ENCODE results near the gene KIZ.
"Not testable (repeated sequence)": the region's sequence is repeated elsewhere in the genome, so short reads cannot be mapped to it uniquely, and the experiment has no call there.

Gene KIZ

DNA sequence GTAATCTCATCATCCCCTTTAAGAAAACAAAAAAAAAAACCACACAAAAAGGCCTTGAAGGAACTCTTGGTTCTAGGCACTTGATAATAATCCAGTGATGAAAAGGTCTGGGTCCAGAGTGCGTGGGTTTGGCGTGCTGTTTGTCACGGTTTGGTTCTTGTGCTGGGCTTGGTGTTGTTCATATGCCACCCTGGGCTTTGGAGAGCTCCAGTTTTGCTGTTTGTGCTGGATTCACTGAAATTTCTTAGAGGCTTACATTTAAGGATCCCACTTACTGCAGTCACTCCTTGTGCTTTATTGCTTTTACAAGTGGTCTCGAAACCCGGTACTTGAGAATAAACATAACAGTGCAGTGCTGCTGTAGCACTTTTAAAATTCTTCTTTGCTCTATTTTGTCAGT, 108.4 kb downstream of the KIZ start:
- DNase-seq, result no peak

DNA sequence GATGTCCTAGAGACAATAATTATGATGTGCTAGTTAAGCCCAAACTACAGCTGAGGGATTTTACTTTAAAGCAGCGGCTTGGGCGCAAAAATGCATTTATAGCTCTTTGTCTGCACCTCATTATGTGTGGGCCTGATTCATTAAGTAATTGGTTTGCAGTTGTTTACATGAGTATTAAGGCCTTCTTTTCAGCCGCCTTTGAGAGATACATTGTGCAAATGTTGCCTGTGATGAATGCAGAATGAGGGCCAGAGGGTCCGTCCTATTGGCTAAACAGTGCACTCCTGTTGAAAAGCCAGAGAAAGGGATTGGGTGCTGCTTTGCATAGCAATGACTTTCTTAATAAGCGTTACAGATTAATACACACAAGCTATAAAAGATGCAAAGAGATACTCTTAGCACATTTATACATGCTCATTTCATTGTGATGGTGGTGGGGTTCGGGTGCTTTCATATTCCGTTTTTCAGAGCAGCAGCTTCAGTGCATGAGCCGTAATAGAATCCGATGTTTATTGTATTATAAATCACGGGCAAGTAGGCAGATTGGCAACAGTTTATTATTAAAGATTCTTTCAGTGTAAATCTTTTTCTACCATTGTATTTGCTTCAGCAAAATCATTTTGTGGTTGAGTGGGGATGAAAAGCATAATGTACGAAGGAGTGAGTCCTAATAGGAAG, 109.1 kb downstream of the KIZ start:
- no peak for DNase-seq

DNA sequence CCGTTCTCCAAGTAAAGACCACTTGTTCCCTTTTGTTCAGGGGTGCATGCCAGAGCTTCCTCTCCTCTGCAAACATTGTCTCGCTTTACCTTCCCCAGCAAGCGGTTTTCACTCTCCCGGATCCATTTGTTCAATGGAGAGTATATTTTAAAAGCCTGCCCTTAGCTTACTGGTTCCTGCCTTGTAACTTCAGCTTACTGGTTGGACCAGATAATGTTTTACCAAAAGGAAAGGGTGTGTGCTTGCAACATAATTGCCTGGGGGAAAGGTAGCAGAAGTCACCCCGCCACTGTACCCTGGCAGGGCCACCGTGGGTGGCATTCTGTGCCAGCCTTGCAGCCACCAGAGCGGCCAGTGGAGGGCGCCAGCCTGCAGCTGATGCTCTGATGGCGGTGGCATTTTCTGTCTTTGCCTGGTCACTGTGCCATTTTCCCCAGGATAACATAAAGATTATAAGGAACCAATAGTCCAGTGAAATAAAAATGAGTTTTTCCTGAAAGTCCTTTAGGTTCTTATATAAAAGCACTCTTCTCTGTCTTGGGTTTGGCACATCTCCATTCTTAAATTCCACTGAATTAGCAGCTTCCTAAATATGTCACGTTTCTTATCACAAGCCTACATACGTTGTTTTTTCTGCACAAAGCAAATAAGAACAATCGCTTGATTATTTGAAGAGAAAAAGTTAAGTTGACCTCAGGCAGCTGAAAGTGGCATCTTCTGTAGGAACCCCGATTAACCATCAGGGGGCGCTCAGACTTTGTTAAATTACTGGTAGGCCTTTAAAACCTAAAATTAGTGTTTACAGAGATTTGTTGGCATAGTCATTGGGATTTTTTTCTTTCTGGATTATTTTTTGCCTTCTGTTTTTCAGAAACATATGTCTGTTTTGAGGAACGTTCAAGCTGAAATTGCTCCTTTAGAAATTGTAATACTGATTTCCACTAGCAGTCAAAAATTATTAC, 109.9 kb downstream of the KIZ start:
- peak; percentile 72 to 79 for DNase-seq

DNA sequence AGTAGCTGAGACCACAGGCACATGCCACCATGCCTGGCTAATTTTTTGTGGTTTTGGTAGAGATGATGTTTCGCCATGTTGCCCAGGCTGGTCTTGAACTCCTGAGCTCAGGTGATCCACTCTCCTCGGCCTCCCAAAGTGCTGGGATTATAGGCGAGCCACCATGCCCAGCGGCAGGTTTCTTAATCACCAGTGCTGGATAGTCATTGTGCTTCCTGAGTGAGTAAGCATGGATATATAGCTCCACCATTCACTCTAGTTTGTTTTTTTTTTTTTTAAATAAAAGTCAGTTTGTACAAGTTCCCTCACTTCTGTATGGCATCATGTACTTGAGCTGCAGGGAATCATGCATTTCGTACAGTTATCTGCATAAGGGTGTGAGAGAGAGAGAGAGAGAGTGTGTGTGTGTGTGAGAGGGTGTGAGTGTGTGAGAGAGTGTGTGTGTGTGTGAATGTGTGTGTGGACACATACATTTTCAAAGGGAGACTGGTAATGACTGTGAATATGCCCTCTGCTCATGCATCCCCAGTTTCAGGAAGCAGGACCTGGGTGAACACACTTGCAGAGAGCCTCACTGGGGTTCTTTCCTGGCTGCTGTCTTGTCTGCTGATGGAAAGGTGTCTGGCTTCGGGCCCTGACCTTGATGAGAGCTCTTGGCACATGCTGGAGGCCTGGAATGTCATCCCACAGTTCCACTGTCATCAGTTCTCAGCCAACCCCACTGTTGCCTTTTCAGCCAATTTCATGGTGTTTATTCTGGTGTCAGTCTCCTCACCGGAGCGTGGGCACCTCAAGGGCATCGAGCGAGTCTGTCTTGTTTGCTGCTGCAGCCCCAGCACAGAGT, 112.3 kb downstream of the KIZ start:
- no peak for DNase-seq

DNA sequence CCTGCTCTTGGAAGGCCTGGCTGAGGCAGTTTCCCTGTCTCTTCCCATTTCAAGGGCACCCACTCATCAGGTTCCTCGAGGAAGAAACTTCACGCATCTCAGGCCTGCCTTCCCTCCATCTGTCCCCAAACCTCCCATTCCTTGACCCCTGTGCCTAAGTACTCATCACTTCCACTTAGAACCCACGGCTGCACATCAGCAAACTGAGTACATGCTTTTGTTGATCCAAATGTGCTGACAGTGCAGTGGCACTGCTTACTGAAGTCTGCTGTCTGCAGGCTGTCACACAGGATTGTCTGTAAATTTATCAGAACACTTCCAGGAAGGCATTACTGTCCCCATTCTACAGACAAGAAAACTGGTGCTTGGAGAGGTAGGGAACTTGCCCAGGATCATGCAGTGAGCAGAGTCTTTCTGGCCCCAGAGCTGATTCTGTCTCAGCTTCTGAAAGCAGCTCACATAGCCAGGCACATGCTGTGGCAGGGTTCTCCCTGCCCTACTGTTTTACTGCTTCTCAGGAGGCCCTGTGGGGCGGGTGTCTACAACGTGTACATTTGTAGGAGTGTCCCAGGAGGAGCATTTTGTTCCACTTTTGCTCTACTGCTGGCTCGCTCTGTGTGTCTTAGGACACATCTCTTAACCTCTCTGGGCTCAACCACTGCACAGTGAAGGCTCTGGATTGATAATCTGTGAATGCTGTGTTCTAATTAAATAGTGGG, 113.1 kb downstream of the KIZ start:
- DNase-seq, result no peak

DNA sequence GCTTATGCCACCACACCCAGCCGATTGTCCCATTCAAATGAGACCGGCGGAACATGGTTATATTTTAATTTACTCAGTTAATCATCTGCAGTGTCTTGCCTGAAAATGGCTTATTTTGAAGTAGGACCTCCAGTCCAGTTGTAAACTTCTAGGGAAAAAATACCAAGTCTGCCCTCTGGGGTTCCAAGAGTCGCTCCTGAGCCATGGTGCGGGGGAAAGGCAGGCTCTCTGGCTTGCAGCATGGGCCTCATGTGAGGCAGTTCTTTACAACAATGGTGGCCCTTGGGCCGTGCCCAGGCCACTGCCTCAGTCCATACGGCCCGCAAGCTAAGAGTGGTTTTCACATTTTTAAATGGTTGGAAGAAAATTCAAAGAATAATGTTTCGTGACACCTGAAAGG, 114.5 kb downstream of the KIZ start:
- DNase-seq, result no peak

DNA sequence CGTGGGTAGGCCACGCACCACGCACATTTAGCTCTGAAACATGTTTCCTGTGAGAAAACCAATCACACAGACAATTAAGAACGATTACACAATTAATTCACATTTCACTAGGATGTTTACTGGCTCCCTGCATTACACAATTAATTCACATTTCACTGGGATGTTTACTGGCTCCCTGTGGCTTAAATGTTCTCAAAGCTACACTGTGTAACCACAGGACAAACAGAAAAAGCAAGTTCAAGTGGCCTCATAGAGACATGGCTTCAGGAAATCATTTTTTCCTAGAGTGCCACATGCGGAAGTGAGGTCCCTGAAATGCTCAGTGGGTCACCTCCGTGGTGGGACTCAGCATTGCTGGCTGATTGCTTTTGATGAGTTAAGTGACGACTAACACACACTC, 115.5 kb downstream of the KIZ start:
- no peak for DNase-seq

DNA sequence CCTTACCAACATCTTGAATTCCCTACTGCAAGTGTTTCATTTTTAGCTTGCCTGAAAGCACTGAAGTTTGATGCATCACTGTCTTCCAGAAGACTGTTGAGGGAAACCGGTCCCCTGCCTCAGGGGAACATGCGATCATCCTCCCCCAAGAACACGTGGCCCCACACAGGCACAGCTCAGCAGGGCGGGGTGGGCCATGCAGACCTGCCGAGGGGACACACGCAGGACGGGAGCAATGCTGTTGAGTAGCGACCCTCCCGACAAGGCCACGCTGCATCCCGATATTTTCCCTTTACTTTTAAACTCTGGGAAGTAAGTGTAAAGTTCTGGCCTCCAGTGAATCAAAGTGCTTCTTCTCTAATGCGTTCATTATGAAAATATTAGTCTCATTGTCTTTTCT, 117.9 kb downstream of the KIZ start:
- DNase-seq, result no peak

DNA sequence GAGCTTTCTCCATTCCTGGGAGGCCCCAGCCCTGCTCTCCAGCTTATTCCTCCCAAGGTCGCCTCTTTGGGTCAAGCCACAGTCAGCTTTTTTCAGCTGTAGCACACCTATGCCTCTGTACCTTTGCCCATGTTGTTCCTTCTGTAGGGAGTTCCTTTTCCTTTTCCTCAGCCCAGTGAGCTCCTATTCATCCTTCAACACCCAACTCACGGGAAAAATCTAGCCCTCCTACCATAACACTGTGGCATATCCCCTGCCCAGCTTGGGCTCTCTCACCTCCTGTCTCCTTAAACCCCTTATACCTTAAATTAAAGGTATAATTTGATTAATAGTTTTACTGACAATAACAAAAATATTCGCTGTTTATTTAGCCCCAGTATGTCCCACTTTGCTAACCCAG, 118.9 kb downstream of the KIZ start:
- DNase-seq, result no peak

DNA sequence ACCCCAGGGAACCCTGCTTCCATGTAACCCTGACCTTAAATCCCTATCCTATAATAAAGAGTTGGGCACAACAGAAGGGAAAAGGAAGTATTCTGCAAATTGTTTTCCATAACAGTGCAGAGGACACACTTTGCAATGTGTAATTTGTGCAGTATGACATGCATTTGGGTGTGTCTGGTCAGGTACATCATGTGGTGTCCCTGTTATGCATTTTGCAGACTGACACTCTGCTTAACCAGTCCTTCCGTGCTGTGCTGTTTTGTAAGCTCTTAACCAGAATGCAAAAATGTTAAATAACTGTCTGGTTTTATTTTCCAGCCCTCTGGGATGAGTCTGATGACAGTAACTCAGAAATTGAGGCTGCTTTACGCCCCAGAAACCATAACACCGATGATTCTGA, 120.3 kb downstream of the KIZ start:
- DNase-seq, result no peak

DNA sequence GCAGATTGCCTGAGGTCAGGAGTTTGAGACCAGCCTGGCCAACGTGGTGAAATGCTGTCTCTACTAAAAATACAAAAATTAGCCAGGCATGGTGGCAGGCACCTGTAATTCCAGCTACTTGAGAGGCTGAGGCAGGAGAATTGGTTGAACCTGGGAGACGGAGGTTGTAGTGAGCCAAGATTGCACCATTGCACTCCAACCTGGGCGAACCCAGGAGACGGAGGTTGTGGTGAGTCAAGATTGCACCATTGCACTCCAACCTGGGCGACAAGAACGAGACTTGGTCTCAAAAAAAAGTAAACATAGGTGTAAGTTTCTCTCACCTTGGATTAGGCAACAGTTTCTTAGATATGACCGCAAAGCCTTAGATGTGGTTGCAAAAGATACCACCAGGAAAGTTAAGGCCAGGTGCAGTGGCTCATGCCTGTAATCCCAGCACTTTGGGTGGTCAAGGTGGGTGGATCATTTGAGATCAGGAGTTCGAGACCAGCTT, 121.8 kb downstream of the KIZ start:
- not testable (repeated sequence) for DNase-seq

DNA sequence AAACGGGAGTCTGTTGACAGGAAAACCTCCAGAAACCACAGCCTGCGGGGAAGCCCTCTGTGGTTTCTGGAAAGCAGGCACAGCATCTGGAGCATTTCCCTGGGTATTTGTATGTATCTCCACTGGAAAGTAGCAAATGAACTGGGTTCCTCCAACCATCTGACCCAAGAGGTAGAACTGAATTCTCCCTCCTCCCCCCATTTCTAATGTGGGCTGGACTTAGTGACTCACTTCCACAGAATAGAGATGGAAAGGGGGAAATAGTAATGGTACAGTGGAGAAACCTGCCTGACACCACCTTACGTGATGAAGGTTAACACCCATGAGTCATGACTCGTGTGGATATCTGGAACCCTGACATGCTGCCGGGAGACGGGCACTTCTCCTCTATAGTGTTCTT, 125.4 kb downstream of the KIZ start:
- peak; percentile 37 to 51 for DNase-seq

DNA sequence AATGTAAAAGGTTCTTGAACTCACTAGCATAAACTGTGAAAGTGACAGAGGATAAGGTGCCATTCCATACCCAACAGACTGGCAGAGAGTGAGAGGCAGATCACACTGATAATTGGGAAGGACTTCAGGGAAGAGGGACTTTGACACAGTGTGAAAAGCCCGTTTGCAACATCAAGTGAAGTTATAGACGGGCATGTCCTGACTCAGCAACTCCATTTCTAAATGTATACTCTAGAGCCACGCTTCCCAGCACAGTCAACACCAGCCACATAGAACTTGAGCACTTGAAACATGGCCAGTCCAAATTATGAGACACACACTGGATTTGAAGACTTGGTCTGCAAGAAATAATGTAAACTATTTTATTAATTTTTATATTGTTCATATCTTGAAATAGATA, 131.3 kb downstream of the KIZ start:
- no peak for DNase-seq

DNA sequence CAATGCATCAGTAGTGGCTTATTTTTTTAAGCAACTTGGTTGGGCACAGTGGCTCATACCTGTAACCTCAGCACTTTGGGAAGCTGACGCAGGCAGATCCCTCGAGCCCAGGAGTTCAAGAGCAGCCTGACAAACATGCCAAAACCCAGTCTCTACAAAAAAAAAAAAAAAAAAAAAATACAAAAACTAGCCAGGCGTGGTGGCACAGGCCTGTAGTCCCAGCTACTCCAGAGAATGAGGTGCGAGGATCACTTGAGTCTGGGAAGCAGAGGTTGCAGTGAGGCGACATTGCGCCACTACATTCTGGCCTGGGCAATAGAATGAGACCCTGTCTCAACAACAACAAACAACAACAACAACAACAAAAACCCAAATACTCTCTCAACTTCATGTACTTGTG, 132.5 kb downstream of the KIZ start:
- no peak for DNase-seq

DNA sequence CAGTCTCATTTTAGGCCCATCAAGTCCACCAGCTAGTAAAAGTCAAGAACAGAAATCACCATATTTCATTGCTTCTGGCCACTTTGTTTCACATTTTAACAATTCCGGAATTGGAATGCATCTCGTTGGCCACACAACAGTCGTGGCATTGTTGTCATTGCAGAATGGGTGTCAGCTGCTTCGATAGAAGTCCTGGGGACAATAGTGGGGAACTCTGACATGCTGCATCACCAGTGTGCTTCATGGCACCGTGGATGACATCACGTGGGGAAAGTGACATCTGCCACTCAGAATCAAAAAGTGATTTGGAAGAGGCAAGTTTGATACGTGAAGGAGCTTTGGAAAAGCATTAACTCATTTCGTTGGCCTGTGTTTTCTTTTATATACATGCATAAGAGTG, 133.5 kb downstream of the KIZ start:
- no peak for DNase-seq

DNA sequence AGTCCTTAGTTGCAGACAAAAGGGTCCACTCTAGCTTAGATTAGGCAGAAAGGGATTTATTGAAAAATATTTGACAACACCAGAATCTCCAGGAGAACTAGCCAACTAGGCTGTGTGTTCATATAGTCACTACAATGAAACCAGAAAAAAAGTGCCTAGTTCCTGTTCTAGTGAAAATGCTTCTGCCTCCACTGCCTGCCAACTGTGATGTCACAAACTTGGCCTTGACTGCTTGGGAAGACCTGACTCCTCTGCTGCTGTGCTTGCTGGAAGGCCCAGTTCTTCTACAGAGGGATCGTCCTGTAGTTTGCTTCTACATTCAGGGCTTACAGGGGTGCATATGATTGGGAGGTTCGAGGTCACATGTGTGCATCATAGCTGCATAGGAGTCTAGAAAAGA, 136.9 kb downstream of the KIZ start:
- DNase-seq, result no peak

DNA sequence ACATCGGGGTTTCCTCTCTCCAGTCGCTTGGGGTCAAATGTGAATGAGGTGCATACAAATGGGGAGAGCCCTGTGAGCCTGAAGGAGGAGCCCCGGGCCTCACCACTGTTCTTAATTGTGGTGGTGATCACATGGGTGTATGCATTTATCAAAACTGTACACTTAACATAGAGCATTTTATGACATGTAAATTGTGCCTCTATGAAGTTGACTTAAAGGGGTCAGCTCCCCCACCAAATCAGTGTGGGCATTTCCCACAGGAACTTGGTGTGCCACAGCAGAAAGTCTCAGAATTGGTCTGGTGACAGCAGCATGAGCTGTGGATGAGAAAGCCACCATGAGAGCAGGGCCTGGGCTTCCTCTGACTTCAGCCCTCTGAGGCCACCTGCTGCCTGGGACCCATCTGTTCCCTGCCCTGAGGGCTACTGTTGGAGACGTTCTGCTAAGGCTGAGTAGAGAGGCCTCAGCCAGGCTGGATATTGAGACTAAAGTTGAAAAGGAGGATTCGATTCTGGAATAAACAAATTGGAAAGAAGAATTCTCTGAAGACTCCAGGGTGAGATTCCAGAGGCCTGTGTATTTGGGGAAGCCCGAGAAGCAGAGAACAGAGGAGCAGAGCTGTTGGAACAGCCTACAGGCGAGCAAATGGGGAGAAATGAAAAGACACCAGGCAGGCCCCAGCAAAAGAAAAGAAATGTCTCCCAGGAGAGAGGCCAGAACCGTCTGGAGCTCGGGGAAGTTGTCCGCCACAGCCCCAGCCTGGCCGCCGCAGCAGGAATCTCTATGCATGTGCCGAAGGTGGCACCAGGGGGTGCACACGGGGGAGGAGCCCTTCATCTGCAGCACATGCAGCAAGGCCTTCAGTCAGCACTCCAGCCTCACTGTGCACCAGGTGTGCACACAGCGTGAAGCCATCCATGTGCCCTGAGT, 139.6 kb downstream of the KIZ start:
- DNase-seq, result no peak

DNA sequence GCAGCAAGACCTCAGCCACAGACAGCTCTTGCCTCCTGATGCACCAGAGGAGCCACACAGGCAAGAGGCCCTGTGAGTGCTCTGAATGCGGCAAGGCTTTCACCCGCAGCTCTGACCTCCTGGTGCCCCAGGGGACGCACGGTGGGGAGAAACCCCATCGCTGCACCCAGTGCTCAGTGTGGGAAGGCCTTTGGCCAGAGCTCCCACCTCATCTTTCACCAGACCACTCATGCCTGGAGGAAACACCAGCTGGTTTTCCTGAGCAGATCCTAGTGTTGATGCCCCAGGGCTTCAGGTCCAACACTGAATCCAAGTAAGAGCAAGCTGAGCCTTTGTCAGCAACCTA, 140.3 kb downstream of the KIZ start:
- DNase-seq, result no peak

DNA sequence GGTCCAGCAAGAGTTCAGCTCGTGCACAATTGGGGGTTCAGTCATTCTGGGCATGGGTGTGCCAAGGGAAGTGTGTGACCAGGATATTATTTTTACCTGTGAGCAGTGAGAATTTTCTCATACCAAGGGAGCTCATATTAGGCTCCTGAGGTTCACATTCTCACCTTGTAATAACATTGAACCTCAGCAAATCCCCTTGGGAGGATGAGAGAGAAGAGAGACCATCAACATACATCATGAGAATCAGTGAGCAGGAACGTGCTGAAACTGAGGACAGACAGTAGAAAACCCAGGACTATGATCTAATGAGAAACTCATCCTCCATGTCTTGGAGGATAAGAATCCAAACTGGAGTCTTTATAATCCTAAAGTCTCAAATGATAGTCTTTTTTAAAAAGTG, 143.9 kb downstream of the KIZ start:
- DNase-seq, result no peak

DNA sequence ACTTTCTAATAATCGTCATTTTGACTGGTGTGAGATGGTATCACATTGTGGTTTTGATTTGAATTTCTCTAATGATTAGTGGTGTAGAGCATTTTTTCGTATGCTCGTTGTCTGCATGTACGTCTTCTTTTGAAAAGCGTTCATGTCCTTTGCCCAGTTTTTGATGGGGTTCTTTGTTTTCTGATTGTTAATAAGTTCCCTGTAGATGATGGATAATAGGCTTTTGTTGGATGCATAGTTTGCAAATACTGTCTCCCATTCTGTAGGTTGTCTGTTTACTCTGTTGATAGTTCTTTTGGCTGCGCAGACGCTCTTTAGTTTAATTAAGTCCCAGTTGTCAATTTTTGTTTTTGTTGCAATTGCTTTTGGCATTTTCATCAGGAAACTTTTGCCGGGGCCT, 144.9 kb downstream of the KIZ start:
- no peak for DNase-seq

DNA sequence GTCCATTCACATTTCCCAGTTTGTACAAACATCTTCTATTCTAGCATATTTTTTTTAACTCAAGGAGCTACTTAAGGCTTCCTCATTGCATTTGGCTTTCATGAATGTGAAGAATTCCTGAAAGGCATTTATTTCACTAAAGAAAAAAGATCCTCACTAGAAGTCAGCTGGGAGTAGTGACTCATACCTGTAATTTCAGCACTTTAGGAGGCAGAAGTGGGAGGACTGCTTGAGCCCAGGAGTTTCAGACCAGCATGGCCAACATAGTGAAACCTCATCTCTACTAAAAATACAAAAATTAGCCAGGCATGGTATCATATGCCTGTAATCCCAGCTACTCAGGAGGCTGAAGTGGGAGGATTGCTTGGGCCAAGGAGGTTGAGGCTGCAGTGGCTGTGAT, 146.4 kb downstream of the KIZ start:
- no peak for DNase-seq

DNA sequence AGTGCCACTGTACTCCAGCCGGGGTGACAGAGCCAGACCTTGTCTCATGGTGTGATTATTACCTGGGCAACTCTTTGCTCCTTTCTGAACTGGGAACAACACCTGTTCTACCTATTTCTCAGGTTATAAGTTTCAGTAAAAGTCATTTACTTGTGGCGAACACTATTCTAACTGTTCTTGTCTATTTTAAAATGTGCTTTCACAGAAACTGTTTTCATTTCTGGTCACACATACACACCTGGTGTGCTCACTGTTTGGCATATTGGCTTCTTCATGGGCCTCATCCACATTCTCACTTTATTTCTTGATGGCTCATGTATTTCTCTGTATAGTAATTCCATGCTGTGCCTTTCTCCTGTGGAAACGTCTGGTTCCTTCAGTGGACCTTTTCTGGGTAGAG, 146.8 kb downstream of the KIZ start:
- DNase-seq, result no peak
